Kidney (tissue), 14 donors: Measurements from ENCODE around the gene RASA2. TPM values are rescaled to one million over a fixed set of nuclear protein-coding genes. Genes with fewer than 3 reads are reported as not detected.

ENCODE experiments used
- DNase-seq, 5 donors: peaks; one replicate each; pipeline ENCODE4 v3.0.0-alpha.2; 2013 to 2020
- FAIRE-seq: peaks from 2 replicates; lab custom pipeline; 2012; peaks lifted over from hg19 to GRCh38; lab: Jason Lieb, UNC
- H3K27ac ChIP-seq, 2 donors: one replicate each; pipeline ENCODE4 v1.7.0; 2013; ENCODE audit warnings: low read depth in 2 of 2, low read length in 2 of 2, inconsistent platforms in 1 of 2
- H3K27me3 ChIP-seq: one replicate; pipeline ENCODE4 v1.7.1; 2013; ENCODE audit warnings: low read length, inconsistent platforms; ENCODE audit not compliant: control insufficient read depth, insufficient read depth
- H3K36me3 ChIP-seq, 3 donors: one replicate each; pipeline versions ENCODE4 v1.7.0 to v1.7.1; 2013; ENCODE audit warnings: low read length in 3 of 3, control low read depth in 1 of 3, inconsistent platforms in 1 of 3; ENCODE audit not compliant: insufficient read depth in 3 of 3, control insufficient read depth in 2 of 3
- H3K4me1 ChIP-seq, 3 donors: one replicate each; pipeline versions ENCODE4 v1.7.0 to v1.7.1; 2013; ENCODE audit warnings: low read length in 3 of 3, inconsistent platforms in 1 of 3, low read depth in 1 of 3; ENCODE audit not compliant: control insufficient read depth in 2 of 3, insufficient read depth in 2 of 3
- H3K4me3 ChIP-seq, 3 donors: one replicate each; pipeline versions ENCODE4 v1.7.0 to v1.8.1; 2013; ENCODE audit warnings: low read length in 3 of 3, control low read depth in 1 of 3, inconsistent platforms in 1 of 3
- H3K9ac ChIP-seq, 3 donors: one replicate each; pipeline versions ENCODE4 v1.7.0 to v1.7.1; 2013; ENCODE audit warnings: low read length in 3 of 3, control low read depth in 1 of 3, inconsistent platforms in 1 of 3
- H3K9me3 ChIP-seq, 3 donors: one replicate each; pipeline versions ENCODE4 v1.7.0 to v1.7.1; 2013; ENCODE audit warnings: low read length in 3 of 3, control low read depth in 1 of 3, inconsistent platforms in 1 of 3; ENCODE audit not compliant: control insufficient read depth in 2 of 3, insufficient read depth in 1 of 3
- intact Hi-C: fragments of 100-400 bp; cut with DNase I; formaldehyde crosslinking; loops from one replicate; pipeline ENCODE4 v1.11.1; 2022
- polyA plus RNA-seq: library from polyadenylated mRNA; stranded (reverse); fragments of 350-450 nt; fragmentation: Illumina TruSeq; extraction: RNeasy Lipid Tissue Mini Kit (QIAGEN cat#74804); gene quantifications from one replicate; pipeline ENCODE4 v1.2.3, GENCODE V29; 2014; ENCODE audit warnings: low read depth, low replicate concordance; ENCODE audit not compliant: insufficient read depth
- total RNA-seq: library from RNA; stranded (reverse); fragmentation: NEBNext Ultra II Directional; extraction: Animal tissue kit (Norgen Biotek cat#: 25700); gene quantifications from one replicate; pipeline ENCODE4 v1.2.1, GENCODE V29; 2021
- TF ChIP-seq, protein P1 (sequence below): IDR thresholded peaks from 3 replicates; pipeline ENCODE4 v1.5.1; 2012; ENCODE audit warnings: mild to moderate bottlenecking, moderate library complexity, borderline replicate concordance; ENCODE audit not compliant: insufficient read depth; ENCODE audit errors: extremely low read depth
- donor health status: control.
- donor health status: control.
- donor health status: control.
- donor health status: control.
- donor health status: control.
- donor health status: DM: yes; HTN: yes; CAD: no.
- donor health status: Normal renal cell carcinoma (clear cell type).

RASA2 gene
- total and polyA plus RNA-seq, 2 donors from 2014 or later = 2.2 to 29.8 TPM

DNA sequence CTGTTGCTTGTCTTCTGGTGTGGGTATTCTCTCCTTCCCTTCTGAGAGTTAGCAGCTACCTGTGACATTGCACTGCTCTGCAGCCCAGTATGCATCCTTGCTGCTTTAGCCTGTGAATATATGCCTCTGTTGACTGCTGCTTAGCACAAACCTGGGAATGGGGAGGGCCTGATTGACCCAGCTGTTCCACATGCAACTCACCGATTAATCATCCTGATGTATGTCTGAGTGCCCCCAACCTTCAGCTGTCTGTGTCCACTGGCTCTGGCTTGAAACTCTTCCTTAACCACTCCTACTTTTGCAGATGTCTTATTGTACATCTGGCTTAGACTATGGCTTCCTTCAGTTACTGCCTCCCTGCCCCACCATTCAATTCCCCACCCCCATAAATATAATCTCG lies 119.1 kb downstream of the RASA2 start:
- Histone ChIP-seq H3K27me3 (no peaks in the 10 kb centered on the region), H3K9ac (no peak overlapping the region), H3K9me3 (no peaks in the 10 kb centered on the region), H3K27ac (no peak overlapping the region), H3K36me3 (peaks cover 3 to 10% (median 4%) of the 10 kb centered on the region in 3 donors), H3K4me3 (no peak overlapping the region), H3K4me1 (no peaks in the 10 kb centered on the region)
- DNase-seq (no peak), FAIRE-seq (no peak)
- intact Hi-C loops = no loop called here
- TF ChIP-seq, protein P1, sequence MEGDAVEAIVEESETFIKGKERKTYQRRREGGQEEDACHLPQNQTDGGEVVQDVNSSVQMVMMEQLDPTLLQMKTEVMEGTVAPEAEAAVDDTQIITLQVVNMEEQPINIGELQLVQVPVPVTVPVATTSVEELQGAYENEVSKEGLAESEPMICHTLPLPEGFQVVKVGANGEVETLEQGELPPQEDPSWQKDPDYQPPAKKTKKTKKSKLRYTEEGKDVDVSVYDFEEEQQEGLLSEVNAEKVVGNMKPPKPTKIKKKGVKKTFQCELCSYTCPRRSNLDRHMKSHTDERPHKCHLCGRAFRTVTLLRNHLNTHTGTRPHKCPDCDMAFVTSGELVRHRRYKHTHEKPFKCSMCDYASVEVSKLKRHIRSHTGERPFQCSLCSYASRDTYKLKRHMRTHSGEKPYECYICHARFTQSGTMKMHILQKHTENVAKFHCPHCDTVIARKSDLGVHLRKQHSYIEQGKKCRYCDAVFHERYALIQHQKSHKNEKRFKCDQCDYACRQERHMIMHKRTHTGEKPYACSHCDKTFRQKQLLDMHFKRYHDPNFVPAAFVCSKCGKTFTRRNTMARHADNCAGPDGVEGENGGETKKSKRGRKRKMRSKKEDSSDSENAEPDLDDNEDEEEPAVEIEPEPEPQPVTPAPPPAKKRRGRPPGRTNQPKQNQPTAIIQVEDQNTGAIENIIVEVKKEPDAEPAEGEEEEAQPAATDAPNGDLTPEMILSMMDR = no peak

DNA sequence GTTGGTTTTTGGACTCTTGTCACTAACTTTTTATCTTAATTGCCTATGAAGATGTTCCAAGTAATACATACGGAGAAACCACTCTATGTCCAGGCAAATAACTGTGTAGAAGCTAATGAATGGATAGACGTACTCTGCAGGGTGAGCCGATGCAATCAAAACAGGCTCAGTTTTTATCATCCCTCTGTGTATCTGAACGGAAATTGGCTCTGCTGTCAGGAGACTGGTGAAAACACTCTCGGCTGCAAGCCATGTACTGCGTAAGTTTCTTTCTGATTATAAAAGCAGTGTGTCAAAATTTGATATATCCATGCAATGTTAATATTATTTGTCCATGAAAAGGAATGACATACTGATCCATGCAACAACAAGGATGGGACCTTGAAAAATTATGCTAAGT lies 121.6 kb downstream of the RASA2 start:
- Histone ChIP-seq H3K4me1 (no peaks in the 10 kb centered on the region), H3K9ac (no peak overlapping the region), H3K27ac (no peak overlapping the region), H3K27me3 (no peaks in the 10 kb centered on the region), H3K9me3 (no peaks in the 10 kb centered on the region), H3K36me3 (peaks cover 3 to 15% (median 7%) of the 10 kb centered on the region in 3 donors), H3K4me3 (no peak overlapping the region)
- no peak for FAIRE-seq
- no peak for DNase-seq
- intact Hi-C loops = no loop called here
- TF ChIP-seq, protein P1 = no peak

DNA sequence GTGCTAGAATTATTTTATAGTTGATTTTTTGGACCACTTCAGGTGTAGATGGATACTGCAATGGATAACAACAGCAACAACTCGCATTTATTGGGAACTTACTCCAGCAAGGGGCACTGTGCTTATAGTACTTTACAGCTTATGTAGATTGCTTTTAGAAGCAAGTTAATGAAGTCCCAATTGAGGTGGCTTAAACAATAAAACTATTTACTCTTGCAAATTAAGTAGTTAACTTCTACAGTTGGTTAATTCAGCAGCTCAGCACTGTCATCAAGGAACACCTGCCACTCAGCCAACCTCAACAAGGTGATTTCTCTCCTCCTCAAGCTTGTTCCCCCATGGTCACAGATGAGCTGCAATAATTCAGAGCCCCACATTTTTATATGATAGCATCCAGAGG lies 124.1 kb downstream of the RASA2 start:
- intact Hi-C loops = no loop called here
- no peak for FAIRE-seq

More for the DNA sequence above, 124.1 kb downstream of the RASA2 start:
- Histone ChIP-seq H3K36me3 (peaks cover 3 to 15% (median 7%) of the 10 kb centered on the region in 3 donors), H3K27me3 (no peaks in the 10 kb centered on the region), H3K4me1 (no peaks in the 10 kb centered on the region), H3K4me3 (no peak overlapping the region), H3K27ac (no peak overlapping the region), H3K9ac (no peak overlapping the region), H3K9me3 (no peaks in the 10 kb centered on the region)
- TF ChIP-seq, protein P1 = no peak
- DNase-seq = no peak
